Left ventricle myocardium inferior (tissue), 1 donor: ENCODE results near the gene BPIFB4. TPM values are rescaled to one million over a fixed set of nuclear protein-coding genes. Genes with fewer than 3 reads are reported as not detected.

Experiments
- DNase-seq: peaks from one replicate; pipeline ENCODE4 v3.0.0-alpha.2; 2020
- H3K27ac ChIP-seq: fragments of 200-600 bp; replicated peaks from 2 replicates; pipeline ENCODE4 v1.8.0; 2021
- H3K27me3 ChIP-seq: fragments of 200-600 bp; 2 replicates; pipeline ENCODE4 v1.8.0; 2021; ENCODE audit warnings: low read depth
- H3K36me3 ChIP-seq: fragments of 200-600 bp; 2 replicates; pipeline ENCODE4 v1.8.0; 2021
- H3K4me1 ChIP-seq: fragments of 200-600 bp; 2 replicates; pipeline ENCODE4 v1.8.0; 2021
- H3K4me3 ChIP-seq: fragments of 200-600 bp; 2 replicates; pipeline ENCODE4 v1.8.0; 2021; ENCODE audit warnings: mild to moderate bottlenecking, moderate library complexity
- H3K9me3 ChIP-seq: fragments of 200-600 bp; replicated peaks from 2 replicates; pipeline ENCODE4 v1.8.0; 2021
- intact Hi-C: fragments of 100-400 bp; cut with micrococcal nuclease; formaldehyde crosslinking; loops from one replicate; pipeline ENCODE4 v1.11.0; 2022
- total RNA-seq: library from RNA; stranded (reverse); fragmentation: NEBNext Ultra II Directional; extraction: Animal tissue kit (Norgen Biotek cat#: 25700); gene quantifications from one replicate; pipeline ENCODE4 v1.2.1, GENCODE V29; 2021
- TF ChIP-seq, protein P1 (sequence below): fragments of 200-600 bp; IDR thresholded peaks from 2 replicates; pipeline ENCODE4 v1.8.0; 2021; ENCODE audit warnings: antibody characterized with exemption, mild to moderate bottlenecking, borderline replicate concordance
- donor health status: DM: no; HTN: yes; CAD: no; lungs with severe emphysema.

The BPIFB4 gene
- total RNA-seq, 1 donor from 2014 or later, result not detected

DNA sequence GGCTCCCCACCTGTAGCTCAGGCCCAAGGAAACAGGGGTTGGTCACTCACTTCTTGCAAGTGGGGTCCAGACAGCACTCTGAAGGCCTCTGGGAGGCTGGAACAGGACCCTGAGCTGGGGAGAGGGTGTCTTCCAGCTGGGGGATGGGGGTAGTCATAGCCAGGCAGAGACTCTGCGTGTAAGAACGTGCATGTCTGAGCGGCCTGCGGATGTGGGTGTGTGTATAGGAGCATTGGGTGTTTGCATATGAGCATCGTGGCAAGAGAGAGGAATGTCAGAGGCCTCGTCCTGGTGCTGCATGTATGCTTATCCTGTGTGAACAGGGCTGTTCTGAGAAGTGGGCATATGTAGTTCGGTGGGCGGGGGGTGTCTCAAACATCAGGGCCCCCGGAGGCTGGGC, 13.7 kb upstream of the BPIFB4 start:
- Histone ChIP-seq H3K27ac (no peak overlapping the region), H3K4me3 (no peak overlapping the region), H3K36me3 (no peaks in the 10 kb centered on the region), H3K9me3 (no peaks in the 10 kb centered on the region), H3K27me3 (peaks cover 13% of the 10 kb centered on the region), H3K4me1 (no peaks in the 10 kb centered on the region)
- TF ChIP-seq, protein P1, sequence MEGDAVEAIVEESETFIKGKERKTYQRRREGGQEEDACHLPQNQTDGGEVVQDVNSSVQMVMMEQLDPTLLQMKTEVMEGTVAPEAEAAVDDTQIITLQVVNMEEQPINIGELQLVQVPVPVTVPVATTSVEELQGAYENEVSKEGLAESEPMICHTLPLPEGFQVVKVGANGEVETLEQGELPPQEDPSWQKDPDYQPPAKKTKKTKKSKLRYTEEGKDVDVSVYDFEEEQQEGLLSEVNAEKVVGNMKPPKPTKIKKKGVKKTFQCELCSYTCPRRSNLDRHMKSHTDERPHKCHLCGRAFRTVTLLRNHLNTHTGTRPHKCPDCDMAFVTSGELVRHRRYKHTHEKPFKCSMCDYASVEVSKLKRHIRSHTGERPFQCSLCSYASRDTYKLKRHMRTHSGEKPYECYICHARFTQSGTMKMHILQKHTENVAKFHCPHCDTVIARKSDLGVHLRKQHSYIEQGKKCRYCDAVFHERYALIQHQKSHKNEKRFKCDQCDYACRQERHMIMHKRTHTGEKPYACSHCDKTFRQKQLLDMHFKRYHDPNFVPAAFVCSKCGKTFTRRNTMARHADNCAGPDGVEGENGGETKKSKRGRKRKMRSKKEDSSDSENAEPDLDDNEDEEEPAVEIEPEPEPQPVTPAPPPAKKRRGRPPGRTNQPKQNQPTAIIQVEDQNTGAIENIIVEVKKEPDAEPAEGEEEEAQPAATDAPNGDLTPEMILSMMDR, result no peak
- intact Hi-C loops, result no loop called here
- DNase-seq, result no peak

- no peak for DNase-seq
- TF ChIP-seq, protein P1, result no peak
- H3K36me3 ChIP-seq, result no peaks in the 10 kb centered on the region
- intact Hi-C loops, result no loop called here
- H3K4me1 ChIP-seq, result no peaks in the 10 kb centered on the region
- H3K27ac ChIP-seq, result no peak overlapping the region
- no peaks in the 10 kb centered on the region for H3K9me3 ChIP-seq
- peaks cover 29% of the 10 kb centered on the region for H3K27me3 ChIP-seq
- no peak overlapping the region for H3K4me3 ChIP-seq
These were observed 11.6 kb upstream of the BPIFB4 start for GRCh38 chr20:33067806-33068205.

DNA sequence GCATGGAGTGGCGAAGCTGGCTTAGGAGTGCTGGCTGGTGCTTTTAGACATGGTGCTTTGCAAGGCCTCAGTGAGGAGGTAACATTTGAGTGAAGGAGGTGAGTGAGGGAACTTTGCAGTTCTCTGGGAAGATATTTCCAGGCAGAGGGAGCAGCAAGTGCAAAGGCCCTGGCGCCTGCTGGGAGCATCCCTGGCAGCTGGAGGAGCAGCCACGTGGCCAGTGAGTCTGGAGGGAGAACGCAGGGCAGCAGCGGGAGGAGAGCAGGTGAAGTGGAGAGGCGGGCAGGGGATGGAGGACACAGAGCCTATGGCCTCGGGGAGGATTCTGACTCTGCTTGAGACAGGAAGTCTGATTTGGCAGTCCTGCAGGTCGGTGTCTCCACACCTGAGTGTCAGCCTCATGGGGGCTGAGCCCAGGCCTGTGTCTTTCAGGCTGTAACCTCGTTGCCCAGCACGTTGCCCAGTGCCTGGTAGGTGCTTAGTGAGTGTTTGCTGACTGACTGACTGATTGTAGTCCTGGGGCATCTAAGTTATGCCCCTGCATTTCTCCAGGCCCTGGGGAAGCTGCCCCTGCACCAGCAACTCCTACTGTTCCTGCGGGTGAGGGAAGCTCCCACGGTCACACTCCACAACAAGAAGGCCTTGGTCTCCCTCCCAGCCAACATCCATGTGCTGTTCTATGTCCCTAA, 11.0 kb upstream of the BPIFB4 start:
- no peaks in the 10 kb centered on the region for H3K36me3 ChIP-seq
- no peak overlapping the region for H3K27ac ChIP-seq
- no peaks in the 10 kb centered on the region for H3K4me1 ChIP-seq
- no peaks in the 10 kb centered on the region for H3K9me3 ChIP-seq
- no peak for DNase-seq
- TF ChIP-seq, protein P1, result no peak
- H3K4me3 ChIP-seq, result no peak overlapping the region
- H3K27me3 ChIP-seq, result peaks cover 32% of the 10 kb centered on the region
- intact Hi-C loops, result no loop called here

DNA sequence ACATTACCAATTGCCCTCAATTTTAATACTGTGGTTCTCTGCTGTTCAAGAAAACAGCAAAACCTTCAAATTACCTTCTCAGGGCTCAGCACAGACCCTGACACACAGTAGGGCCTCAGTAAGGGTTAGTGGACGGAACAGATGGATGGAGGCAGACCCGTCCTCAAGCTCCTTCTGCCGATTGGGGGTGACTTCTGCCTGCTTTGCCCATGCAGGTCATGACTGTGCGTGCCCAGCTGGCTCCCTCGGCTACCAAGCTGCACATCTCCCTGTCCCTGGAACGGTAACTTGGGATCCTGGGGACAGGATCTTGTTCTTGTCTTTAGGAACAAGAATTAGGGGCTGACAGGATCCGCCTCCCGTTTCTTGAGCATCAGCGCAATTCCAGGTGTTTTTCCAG, 9.8 kb upstream of the BPIFB4 start:
- H3K4me1 ChIP-seq, result no peaks in the 10 kb centered on the region
- intact Hi-C loops, result no loop called here
- H3K27me3 ChIP-seq, result peaks cover 33% of the 10 kb centered on the region
- no peak for DNase-seq
- H3K27ac ChIP-seq, result no peak overlapping the region
- no peak overlapping the region for H3K4me3 ChIP-seq
- no peaks in the 10 kb centered on the region for H3K36me3 ChIP-seq
- TF ChIP-seq, protein P1, result no peak
- no peaks in the 10 kb centered on the region for H3K9me3 ChIP-seq

DNA sequence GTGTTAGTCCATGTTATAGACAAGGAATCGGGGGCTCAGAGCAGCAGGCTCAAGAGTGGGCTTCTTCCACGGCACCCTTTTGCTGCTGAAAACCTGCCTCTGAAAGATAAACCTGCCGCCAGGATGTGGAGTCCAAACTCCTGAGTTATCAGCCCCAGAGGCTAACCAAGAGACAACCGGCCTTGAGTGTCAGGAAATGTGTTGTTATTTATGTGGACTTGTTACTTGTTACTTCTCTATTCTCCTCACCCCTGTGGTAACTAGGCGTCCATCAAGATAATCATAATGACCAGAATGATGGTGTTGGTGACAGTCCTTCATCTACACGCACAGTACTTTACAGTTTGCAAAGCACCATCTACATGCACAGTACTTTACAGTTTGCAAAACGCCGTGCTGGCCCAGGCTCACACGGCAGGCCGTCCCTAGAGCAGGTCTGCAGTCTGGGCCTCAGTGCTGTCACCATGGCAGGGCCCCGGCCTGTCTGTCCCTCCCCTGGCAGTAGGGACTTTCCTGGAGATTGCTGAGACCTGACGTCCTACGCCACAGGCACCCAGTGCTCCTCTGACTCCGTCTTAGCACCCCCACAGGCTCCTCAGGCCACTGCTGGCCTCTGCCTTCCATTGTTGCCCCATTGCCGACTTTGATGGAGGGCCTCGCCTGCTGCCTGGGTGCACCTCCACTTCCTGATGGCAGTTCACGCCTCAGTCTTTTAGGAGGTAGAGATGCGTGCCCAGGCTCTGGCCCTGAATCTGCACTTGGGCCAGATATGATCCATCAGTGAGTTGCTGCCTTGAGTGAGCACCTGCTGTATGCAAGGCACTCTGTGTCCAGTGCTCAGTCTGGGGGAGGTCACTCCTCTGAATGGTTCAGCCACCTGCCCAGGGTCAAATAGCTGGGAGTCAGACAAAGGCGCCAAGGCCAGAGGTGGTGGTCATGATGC, 9.1 kb upstream of the BPIFB4 start:
- H3K4me1 ChIP-seq, result no peaks in the 10 kb centered on the region
- H3K9me3 ChIP-seq, result no peaks in the 10 kb centered on the region
- H3K36me3 ChIP-seq, result no peaks in the 10 kb centered on the region
- intact Hi-C loops, result no loop called here
- DNase-seq, result no peak
- H3K4me3 ChIP-seq, result no peak overlapping the region
- TF ChIP-seq, protein P1, result no peak
- peaks cover 38% of the 10 kb centered on the region for H3K27me3 ChIP-seq
- no peak overlapping the region for H3K27ac ChIP-seq
